Right atrium auricular region (tissue), 2 donors: ENCODE data around the gene VAPA. TPM values are rescaled to one million over a fixed set of nuclear protein-coding genes. Genes with fewer than 3 reads are reported as not detected.
"Not testable (repeated sequence)": the region's sequence is repeated elsewhere in the genome, so short reads cannot be mapped to it uniquely, and the experiment has no call there.

Source experiments
- DNase-seq: peaks from one replicate; pipeline ENCODE4 v3.0.0-alpha.2; 2019; ENCODE audit warnings: low spot score
- H3K27ac ChIP-seq, 2 donors: fragments of 200-600 bp; sonication (generic); 1 replicate in 1 of 2; 2 replicates in 1 of 2; pipeline ENCODE4 v1.5.1; 2016 to 2019
- H3K27me3 ChIP-seq, 2 donors: fragments of 200-600 bp; sonication (generic); one replicate each; pipeline versions ENCODE4 v1.5.1 to v1.6.0; 2017 to 2019
- H3K36me3 ChIP-seq: fragments of 200-600 bp; sonication (generic); one replicate; pipeline ENCODE4 v1.5.1; 2016
- H3K4me1 ChIP-seq, 2 donors: fragments of 200-600 bp; sonication (generic); one replicate each; pipeline versions ENCODE4 v1.5.1 to v1.6.0; 2017 to 2019
- H3K4me3 ChIP-seq, 2 donors: fragments of 200-600 bp; sonication (generic); 1 replicate in 1 of 2; 2 replicates in 1 of 2; pipeline ENCODE4 v1.5.1; 2017 to 2019; ENCODE audit warnings: mild to moderate bottlenecking in 1 of 2, moderate library complexity in 1 of 2
- H3K9me3 ChIP-seq, 2 donors: fragments of 200-600 bp; sonication (generic); one replicate each; pipeline ENCODE4 v1.5.1; 2019
- total RNA-seq, 2 donors: library from RNA; depleted of rRNA; stranded (reverse); fragments of >200 nt; gene quantifications; one replicate each; pipeline ENCODE4 v1.1.0, GENCODE V29; 2016
- TF ChIP-seq, protein P1 (sequence below), 2 donors: fragments of 200-600 bp; sonication (generic); IDR thresholded peaks; one replicate each; pipeline ENCODE4 v1.5.1; 2019; ENCODE audit warnings: antibody characterized with exemption in 2 of 2

VAPA gene
- total RNA-seq, 2 donors from 2014 or later = 213 to 227 TPM

DNA sequence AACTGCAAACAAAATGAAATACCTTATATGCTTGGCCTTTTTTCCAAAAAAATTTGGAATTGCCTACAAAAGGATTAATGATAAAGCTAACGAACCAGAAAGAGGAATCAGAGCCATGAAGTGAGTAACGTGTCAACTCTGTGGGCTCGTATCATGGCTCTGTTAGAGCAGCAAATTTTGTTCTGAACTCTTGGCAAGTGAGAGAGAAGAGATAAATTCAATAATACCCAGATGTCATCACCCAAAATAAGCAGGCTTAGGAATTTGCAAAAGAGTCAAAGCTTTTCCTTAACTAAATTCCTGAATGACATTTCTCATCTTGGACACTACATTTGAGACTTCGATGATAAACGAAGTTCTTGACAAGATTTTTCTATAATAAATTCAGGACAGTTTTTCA is 23.6 kb upstream of the VAPA start:
- H3K9me3 ChIP-seq = no peaks in the 10 kb centered on the region
- H3K4me1 ChIP-seq = no peaks in the 10 kb centered on the region
- no peak overlapping the region for H3K4me3 ChIP-seq
- no peaks in the 10 kb centered on the region for H3K36me3 ChIP-seq
- TF ChIP-seq, protein P1, sequence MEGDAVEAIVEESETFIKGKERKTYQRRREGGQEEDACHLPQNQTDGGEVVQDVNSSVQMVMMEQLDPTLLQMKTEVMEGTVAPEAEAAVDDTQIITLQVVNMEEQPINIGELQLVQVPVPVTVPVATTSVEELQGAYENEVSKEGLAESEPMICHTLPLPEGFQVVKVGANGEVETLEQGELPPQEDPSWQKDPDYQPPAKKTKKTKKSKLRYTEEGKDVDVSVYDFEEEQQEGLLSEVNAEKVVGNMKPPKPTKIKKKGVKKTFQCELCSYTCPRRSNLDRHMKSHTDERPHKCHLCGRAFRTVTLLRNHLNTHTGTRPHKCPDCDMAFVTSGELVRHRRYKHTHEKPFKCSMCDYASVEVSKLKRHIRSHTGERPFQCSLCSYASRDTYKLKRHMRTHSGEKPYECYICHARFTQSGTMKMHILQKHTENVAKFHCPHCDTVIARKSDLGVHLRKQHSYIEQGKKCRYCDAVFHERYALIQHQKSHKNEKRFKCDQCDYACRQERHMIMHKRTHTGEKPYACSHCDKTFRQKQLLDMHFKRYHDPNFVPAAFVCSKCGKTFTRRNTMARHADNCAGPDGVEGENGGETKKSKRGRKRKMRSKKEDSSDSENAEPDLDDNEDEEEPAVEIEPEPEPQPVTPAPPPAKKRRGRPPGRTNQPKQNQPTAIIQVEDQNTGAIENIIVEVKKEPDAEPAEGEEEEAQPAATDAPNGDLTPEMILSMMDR (IDR thresholded peaks at IDR 0.05) = no peak
- DNase-seq = no peak
- no peaks in the 10 kb centered on the region for H3K27me3 ChIP-seq
- H3K27ac ChIP-seq = peak overlapping the region in 1 of 2 donors; percentile 3

GRCh38 chr18:9890957-9891356 is 22.9 kb upstream of the VAPA start:
- H3K9me3 ChIP-seq = no peaks in the 10 kb centered on the region
- DNase-seq = no peak

DNA sequence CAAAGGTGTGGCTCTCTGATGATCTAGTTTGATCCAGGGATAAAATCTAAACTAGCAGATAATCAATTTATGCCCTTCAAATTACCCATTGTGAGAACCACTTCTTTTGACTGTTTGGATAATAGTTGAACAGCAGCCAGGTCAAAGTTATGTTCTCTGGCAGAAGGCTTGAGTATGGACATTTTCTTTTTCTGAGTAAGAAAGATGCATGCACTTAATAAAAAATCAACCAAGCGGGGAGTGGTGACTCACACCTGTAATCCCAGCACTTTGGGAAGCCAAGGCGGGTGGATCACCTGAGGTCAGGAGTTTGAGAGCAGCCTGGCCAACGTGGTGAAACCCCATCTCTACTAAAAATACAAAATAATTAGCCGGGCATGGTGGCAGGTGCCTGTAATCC is 22.3 kb upstream of the VAPA start:
- H3K27me3 ChIP-seq, H3K4me3 ChIP-seq, H3K9me3 ChIP-seq, H3K27ac ChIP-seq, H3K36me3 ChIP-seq, DNase-seq, H3K4me1 ChIP-seq: not testable (repeated sequence)

More at GRCh38 chr18:9890957-9891356, 22.9 kb upstream of the VAPA start:
- TF ChIP-seq, protein P1 (IDR thresholded peaks at IDR 0.05) = no peak
- Histone ChIP-seq H3K27ac (no peak overlapping the region), H3K36me3 (no peaks in the 10 kb centered on the region), H3K4me1 (no peaks in the 10 kb centered on the region), H3K27me3 (no peaks in the 10 kb centered on the region), H3K4me3 (no peak overlapping the region)

GRCh38 chr18:9894454-9895068 is 19.3 kb upstream of the VAPA start:
- TF ChIP-seq, protein P1 (IDR thresholded peaks at IDR 0.05) = no peak
- H3K4me1 ChIP-seq = no peaks in the 10 kb centered on the region
- no peak for DNase-seq
- no peak overlapping the region for H3K4me3 ChIP-seq
- H3K27ac ChIP-seq = no peak overlapping the region
- H3K9me3 ChIP-seq = no peaks in the 10 kb centered on the region
- H3K36me3 ChIP-seq = no peaks in the 10 kb centered on the region
- H3K27me3 ChIP-seq = no peaks in the 10 kb centered on the region

DNA sequence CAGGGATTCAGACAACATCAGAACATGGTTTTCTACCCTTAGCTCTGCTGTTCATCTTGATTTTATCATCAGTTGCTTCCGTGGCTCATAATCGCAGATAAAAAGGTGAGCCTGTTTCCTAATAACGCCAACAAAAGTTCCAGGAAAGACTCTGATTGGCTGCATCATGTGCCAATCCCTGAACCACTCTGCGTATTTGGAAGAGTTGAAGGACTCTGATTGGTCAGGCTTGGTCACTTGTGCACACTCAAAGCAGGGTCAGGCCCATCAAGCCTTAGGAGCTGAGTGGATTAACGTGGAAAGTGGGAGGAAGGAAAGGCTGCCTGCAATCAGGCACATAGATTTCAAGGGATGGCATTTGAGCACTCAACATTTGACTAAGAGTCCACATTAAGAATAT is 16.7 kb upstream of the VAPA start:
- H3K4me3 ChIP-seq = no peak overlapping the region
- no peaks in the 10 kb centered on the region for H3K4me1 ChIP-seq
- no peaks in the 10 kb centered on the region for H3K27me3 ChIP-seq
- no peak for DNase-seq
- H3K9me3 ChIP-seq = no peaks in the 10 kb centered on the region
- no peaks in the 10 kb centered on the region for H3K36me3 ChIP-seq
- H3K27ac ChIP-seq = no peak overlapping the region
- TF ChIP-seq, protein P1 (IDR thresholded peaks at IDR 0.05) = no peak

DNA sequence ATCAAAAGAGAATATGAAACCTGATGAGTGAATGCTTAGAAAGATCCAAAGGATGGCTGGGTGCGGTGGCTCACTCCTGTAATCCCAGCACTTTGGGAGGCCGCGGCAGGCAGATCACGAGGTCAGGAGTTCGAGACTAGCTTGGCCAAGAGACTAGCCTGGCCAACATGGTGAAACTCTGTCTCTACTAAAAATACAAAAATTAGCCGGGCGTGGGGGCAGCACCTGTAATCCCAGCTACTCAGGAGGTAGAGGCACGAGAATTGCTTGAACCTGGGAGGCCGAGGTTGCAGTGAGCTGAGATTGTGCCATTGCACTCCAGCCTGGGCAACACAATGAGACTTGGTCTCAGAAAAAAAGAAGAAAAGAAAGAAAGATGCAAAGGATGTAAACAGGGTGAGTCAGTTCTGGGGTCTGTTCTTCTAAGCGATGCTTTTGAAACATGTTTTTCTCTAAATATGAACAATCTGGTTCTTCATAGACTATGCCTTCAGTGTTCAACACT is 16.0 kb upstream of the VAPA start:
- not testable (repeated sequence) for H3K4me1 ChIP-seq, H3K9me3 ChIP-seq, H3K4me3 ChIP-seq, H3K27me3 ChIP-seq, H3K27ac ChIP-seq, DNase-seq, H3K36me3 ChIP-seq
